ENCODE results near the gene GJA10. TPM values are rescaled to one million over a fixed set of nuclear protein-coding genes. Genes with fewer than 3 reads are reported as not detected.

The GJA10 gene
- not detected in 2 replicates for total RNA-seq

GRCh38 chr6:89894169-89894568 lies at the start of gene GJA10:
Gene GJA10, plus strand, starts transcription at chr6:89894469. Its CDS starts 0 bp downstream, at chr6:89894469.

Other genes starting within 250 kb of the GJA10 start
- 26.4 and 34.5 TPM in 2 replicates for gene MDN1, start 74.7 kb upstream of the GJA10 start, total RNA-seq
- 12.2 and 14.6 TPM in 2 replicates for gene CASP8AP2, start 64.6 kb upstream of the GJA10 start, total RNA-seq